OCI-LY1 (cell line): ENCODE data around the gene KIF25.

ENCODE experiments used
- H2AFZ ChIP-seq: fragments of 200-600 bp; sonication (generic), shearing (Covaris generic); 2 replicates; pipeline ENCODE4 v1.6.0; 2014; ENCODE audit warnings: antibody characterized with exemption, mild to moderate bottlenecking, low read length
- H3F3A ChIP-seq: fragments of 200-600 bp; sonication (generic), shearing (Covaris generic); 2 replicates; pipeline ENCODE4 v1.6.0; 2014; ENCODE audit warnings: mild to moderate bottlenecking, antibody characterized with exemption, low read length, moderate library complexity; ENCODE audit not compliant: insufficient read depth
- H3K27ac ChIP-seq: fragments of 200-600 bp; sonication (generic); 2 replicates; pipeline ENCODE4 v1.5.1; 2014; ENCODE audit warnings: low read length, mixed run types, mild to moderate bottlenecking, low read depth; ENCODE audit not compliant: poor library complexity, severe bottlenecking
- H3K27me3 ChIP-seq: fragments of 200-600 bp; sonication (generic); 2 replicates; pipeline ENCODE4 v1.6.0; 2014; ENCODE audit warnings: antibody characterized with exemption, mild to moderate bottlenecking, low read length, moderate library complexity; ENCODE audit not compliant: insufficient read depth
- H3K36me3 ChIP-seq: fragments of 200-600 bp; sonication (generic); 2 replicates; pipeline ENCODE4 v1.6.1; 2014; ENCODE audit warnings: mild to moderate bottlenecking, antibody characterized with exemption, low read length, moderate library complexity, mixed read lengths; ENCODE audit not compliant: insufficient read depth
- H3K4me1 ChIP-seq: fragments of 200-600 bp; sonication (generic); 2 replicates; pipeline ENCODE4 v1.5.1; 2014; ENCODE audit warnings: mild to moderate bottlenecking, low read length, moderate library complexity; ENCODE audit not compliant: insufficient read depth, severe bottlenecking
- H3K4me2 ChIP-seq: fragments of 200-600 bp; sonication (generic), shearing (Covaris generic); 2 replicates; pipeline ENCODE4 v1.6.1; 2014; ENCODE audit warnings: low read length
- H3K4me3 ChIP-seq: fragments of 200-600 bp; sonication (generic); 2 replicates; pipeline ENCODE4 v1.5.1; 2014; ENCODE audit warnings: low read length, low read depth, mild to moderate bottlenecking, mixed read lengths; ENCODE audit not compliant: poor library complexity, severe bottlenecking
- H3K79me2 ChIP-seq: fragments of 200-600 bp; shearing (Covaris generic); 2 replicates; pipeline ENCODE4 v1.6.1; 2016; ENCODE audit warnings: mixed run types, low read length, mixed read lengths; ENCODE audit not compliant: insufficient read depth
- H3K9ac ChIP-seq: fragments of 200-600 bp; sonication (generic), shearing (Covaris generic); 2 replicates; pipeline ENCODE4 v1.6.1; 2014; ENCODE audit warnings: mild to moderate bottlenecking, low read length, mixed read lengths
- H3K9me2 ChIP-seq: fragments of 200-600 bp; sonication (generic), shearing (Covaris generic); 2 replicates; pipeline ENCODE4 v1.6.1; 2014; ENCODE audit warnings: low read depth, mild to moderate bottlenecking, low read length, mixed read lengths
- H3K9me3 ChIP-seq: fragments of 200-600 bp; shearing (Covaris generic); 2 replicates; pipeline ENCODE4 v1.6.1; 2014; ENCODE audit warnings: low read length, mixed read lengths
- H4K20me1 ChIP-seq: fragments of 200-600 bp; sonication (generic), shearing (Covaris generic); 2 replicates; pipeline ENCODE4 v1.6.0; 2016; ENCODE audit warnings: mild to moderate bottlenecking, low read length; ENCODE audit not compliant: insufficient read depth
- EZH2 ChIP-seq: fragments of 200-600 bp; sonication (generic), shearing (Covaris generic); IDR thresholded peaks from 2 replicates; pipeline ENCODE4 v1.8.0; 2017; ENCODE audit warnings: borderline replicate concordance, mixed run types, mild to moderate bottlenecking, antibody characterized with exemption, low read length, moderate library complexity, mixed read lengths
- TF ChIP-seq, protein P1 (sequence below): fragments of 200-600 bp; sonication (generic), shearing (Covaris generic); IDR thresholded peaks from 2 replicates; pipeline ENCODE4 v1.5.1; 2017; ENCODE audit warnings: mild to moderate bottlenecking, antibody characterized with exemption, low read length, moderate library complexity, mixed read lengths

The KIF25 gene

DNA sequence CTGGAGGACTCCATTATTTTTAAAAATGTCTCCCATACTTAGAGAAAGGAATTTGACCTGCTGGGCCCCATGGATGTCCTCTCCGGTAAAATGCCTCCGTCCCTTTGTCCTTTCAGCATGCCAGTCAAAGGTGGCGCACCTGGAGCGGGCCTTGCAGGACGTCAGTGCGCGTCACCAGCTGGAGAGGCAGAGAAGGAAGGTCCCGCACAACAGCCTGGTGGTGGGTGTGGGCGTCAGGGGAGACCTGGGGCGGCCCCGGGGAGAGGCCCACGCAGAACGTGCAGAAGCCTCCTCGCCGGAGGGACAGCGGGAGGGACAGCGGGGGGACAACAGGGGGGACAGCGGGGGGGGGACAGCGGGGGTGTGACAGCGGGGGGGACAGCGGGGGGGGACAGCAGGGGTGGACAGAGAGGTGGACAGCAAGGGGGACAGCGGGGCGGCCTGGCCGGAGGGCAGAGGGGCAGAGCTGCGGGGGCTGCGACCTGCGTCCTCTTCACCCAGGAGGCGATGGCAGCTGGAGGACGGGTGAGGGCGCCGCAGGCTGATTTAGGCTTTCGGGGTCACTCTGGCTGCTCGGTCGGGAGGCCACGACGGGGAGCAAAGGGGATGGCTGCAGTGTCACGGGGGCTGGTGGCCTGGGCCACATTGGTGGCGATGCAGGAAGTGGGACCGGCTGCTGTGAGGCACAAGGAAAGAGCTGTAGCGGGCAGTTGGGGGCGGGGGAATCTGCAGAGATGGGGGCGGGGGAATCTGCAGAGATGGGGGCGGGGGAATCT, 859 bp upstream of the KIF25 start:
- Histone ChIP-seq H3K9ac (no peak overlapping the region), H3K27me3 (no peaks in the 10 kb centered on the region), H3K79me2 (no peaks in the 10 kb centered on the region)

DNA sequence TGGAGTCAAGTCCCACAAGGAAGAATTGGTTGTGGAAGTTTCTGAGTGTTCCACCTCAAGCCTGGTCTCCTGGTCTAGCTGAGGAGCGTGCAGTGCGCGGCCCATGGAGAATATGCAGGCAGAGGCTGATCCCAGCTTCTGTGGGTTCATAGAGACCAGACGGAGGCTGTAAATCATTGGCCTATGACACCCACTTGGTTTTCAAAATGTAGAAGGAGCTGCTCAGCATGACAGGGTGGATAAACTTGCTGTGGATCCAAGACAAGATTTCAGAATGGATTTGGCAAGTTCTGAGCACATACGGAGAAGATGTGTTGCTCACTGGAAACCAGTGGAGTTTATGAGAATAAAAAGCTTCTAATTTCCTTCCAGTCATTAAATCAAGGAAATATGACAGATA, 744 bp downstream of the KIF25 start:
- Histone ChIP-seq H3K9me3 (no peaks in the 10 kb centered on the region), H3K9me2 (no peaks in the 10 kb centered on the region), H3K27ac (no peak overlapping the region), H3K36me3 (no peaks in the 10 kb centered on the region), H3K4me3 (no peak overlapping the region), H3F3A (no peaks in the 10 kb centered on the region), H3K79me2 (no peaks in the 10 kb centered on the region), H4K20me1 (no peaks in the 10 kb centered on the region), H3K9ac (no peak overlapping the region), H2AFZ (no peak overlapping the region), H3K4me2 (no peak overlapping the region), H3K27me3 (no peaks in the 10 kb centered on the region), H3K4me1 (no peaks in the 10 kb centered on the region)
- TF ChIP-seq, protein P1, sequence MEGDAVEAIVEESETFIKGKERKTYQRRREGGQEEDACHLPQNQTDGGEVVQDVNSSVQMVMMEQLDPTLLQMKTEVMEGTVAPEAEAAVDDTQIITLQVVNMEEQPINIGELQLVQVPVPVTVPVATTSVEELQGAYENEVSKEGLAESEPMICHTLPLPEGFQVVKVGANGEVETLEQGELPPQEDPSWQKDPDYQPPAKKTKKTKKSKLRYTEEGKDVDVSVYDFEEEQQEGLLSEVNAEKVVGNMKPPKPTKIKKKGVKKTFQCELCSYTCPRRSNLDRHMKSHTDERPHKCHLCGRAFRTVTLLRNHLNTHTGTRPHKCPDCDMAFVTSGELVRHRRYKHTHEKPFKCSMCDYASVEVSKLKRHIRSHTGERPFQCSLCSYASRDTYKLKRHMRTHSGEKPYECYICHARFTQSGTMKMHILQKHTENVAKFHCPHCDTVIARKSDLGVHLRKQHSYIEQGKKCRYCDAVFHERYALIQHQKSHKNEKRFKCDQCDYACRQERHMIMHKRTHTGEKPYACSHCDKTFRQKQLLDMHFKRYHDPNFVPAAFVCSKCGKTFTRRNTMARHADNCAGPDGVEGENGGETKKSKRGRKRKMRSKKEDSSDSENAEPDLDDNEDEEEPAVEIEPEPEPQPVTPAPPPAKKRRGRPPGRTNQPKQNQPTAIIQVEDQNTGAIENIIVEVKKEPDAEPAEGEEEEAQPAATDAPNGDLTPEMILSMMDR, result no peak
- no peak for TF ChIP-seq EZH2

More for the DNA sequence above, 859 bp upstream of the KIF25 start:
- no peaks in the 10 kb centered on the region for H3K9me3 ChIP-seq
- H3F3A ChIP-seq, result no peaks in the 10 kb centered on the region
- H3K4me1 ChIP-seq, result no peaks in the 10 kb centered on the region
- TF ChIP-seq, protein P1, result no peak
- TF ChIP-seq EZH2, result no peak
- no peaks in the 10 kb centered on the region for H3K9me2 ChIP-seq
- no peak overlapping the region for H3K27ac ChIP-seq
- no peak overlapping the region for H2AFZ ChIP-seq
- no peak overlapping the region for H3K4me3 ChIP-seq
- H4K20me1 ChIP-seq, result no peaks in the 10 kb centered on the region
- no peaks in the 10 kb centered on the region for H3K36me3 ChIP-seq
- no peak overlapping the region for H3K4me2 ChIP-seq

DNA sequence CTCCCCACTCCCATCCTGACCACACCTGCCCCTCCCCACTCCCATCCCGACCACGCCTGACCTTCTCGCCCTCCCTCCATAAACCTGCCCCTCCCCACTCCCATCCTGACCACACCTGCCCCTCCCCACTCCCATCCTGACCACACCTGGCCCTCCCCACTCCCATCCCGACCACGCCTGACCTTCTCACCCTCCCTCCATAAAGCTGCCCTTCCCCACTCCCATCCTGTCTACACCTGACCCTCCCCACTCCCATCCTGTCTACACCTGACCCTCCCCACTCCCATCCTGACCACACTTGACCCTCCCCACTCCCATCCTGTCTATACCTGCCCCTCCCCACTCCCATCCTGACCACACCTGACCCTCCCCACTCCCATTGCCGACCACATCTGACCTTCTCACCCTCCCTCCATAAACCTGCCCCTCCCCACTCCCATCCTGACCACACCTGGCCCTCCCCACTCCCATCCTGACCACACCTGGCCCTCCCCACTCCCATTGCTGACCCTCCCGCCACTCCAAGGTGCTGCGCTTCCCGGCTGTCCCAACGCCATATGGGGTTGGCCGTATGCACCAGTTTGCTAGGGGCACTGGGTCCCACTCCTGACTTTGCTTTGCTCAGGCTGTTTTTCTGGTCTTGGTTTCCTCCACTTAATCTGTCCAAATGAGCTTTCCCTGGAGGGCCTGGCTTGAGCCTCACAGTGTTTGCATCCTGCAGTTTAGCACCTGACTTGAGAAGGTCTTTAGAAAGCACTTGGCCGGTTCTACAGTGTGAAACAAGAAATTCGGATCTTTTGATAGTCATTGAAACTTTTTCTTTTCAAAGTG, 2.9 kb downstream of the KIF25 start:
- TF ChIP-seq, protein P1, result no peak
- TF ChIP-seq EZH2, result no peak
- no peaks in the 10 kb centered on the region for H3K79me2 ChIP-seq
- no peaks in the 10 kb centered on the region for H3K9me2 ChIP-seq
- no peak overlapping the region for H3K9ac ChIP-seq
- no peaks in the 10 kb centered on the region for H3K36me3 ChIP-seq
- H3K4me3 ChIP-seq, result no peak overlapping the region
- no peaks in the 10 kb centered on the region for H3K4me1 ChIP-seq
- H3K27ac ChIP-seq, result no peak overlapping the region
- H2AFZ ChIP-seq, result no peak overlapping the region
- no peaks in the 10 kb centered on the region for H3K9me3 ChIP-seq
- no peaks in the 10 kb centered on the region for H3F3A ChIP-seq
- H3K27me3 ChIP-seq, result no peaks in the 10 kb centered on the region
- no peaks in the 10 kb centered on the region for H4K20me1 ChIP-seq
- H3K4me2 ChIP-seq, result no peak overlapping the region
